T-cell (primary cell): Measurements from ENCODE around the gene C1orf198. TPM values are rescaled to one million over a fixed set of nuclear protein-coding genes. Genes with fewer than 3 reads are reported as not detected.

Source experiments
- ATAC-seq, 4 experiments: fragments of 200-7000 bp in 3 of 4; fragments of 150-1000 bp in 1 of 4; cut with Tn5 transposase; replicated peaks in 1 of 4; 1 replicate in 3 of 4; 2 replicates in 1 of 4; pipeline ENCODE4 v1.10.0; 2021; ENCODE audit warnings: moderate library complexity in 3 of 4, mild to moderate bottlenecking in 2 of 4, moderate number of reproducible peaks in 1 of 4
- CTCF ChIA-PET, 2 donors: fragments of 300-600 bp; sonication (Branson Sonifier 250); formaldehyde crosslinking; loops; one replicate each; lab custom pipeline; 2022; ENCODE audit warnings: antibody characterized with exemption in 2 of 2; lab: Charles Lee
- POLR2A ChIA-PET, 2 donors: fragments of 300-600 bp; sonication (Branson Sonifier 250); formaldehyde crosslinking; loops; one replicate each; lab custom pipeline; 2022; ENCODE audit warnings: antibody characterized with exemption in 2 of 2; lab: Charles Lee
- DNase-seq, 35 experiments: peaks; one replicate each; pipeline versions ENCODE4 v3.0.0 to v3.0.0-alpha.2; 2013 to 2023
- H3K27ac ChIP-seq: one replicate; pipeline ENCODE4 v1.5.1; 2013; ENCODE audit warnings: low read length
- H3K27me3 ChIP-seq, 2 experiments: replicated peaks in 1 of 2; 1 replicate in 1 of 2; 2 replicates in 1 of 2; pipeline versions ENCODE4 v1.6.1 to v1.7.0; 2013; ENCODE audit warnings: low read length in 1 of 2, mixed read lengths in 1 of 2; ENCODE audit not compliant: control insufficient read depth in 2 of 2, insufficient read depth in 2 of 2; ENCODE audit errors: extremely low read depth in 1 of 2
- H3K36me3 ChIP-seq, 2 donors: 1 replicate in 1 of 2; 2 replicates in 1 of 2; pipeline versions ENCODE4 v1.6.1 to v1.7.0; 2013; ENCODE audit warnings: low read length in 1 of 2; ENCODE audit not compliant: control insufficient read depth in 2 of 2, insufficient read depth in 1 of 2; ENCODE audit errors: extremely low read depth in 1 of 2
- H3K4me1 ChIP-seq, 2 experiments: 1 replicate in 1 of 2; 2 replicates in 1 of 2; pipeline versions ENCODE4 v1.6.1 to v1.7.0; 2013; ENCODE audit warnings: low read length in 2 of 2, mixed read lengths in 1 of 2; ENCODE audit not compliant: insufficient read depth in 2 of 2, control insufficient read depth in 1 of 2; ENCODE audit errors: extremely low read depth in 1 of 2
- H3K4me3 ChIP-seq, 2 donors: 1 replicate in 1 of 2; 2 replicates in 1 of 2; pipeline versions ENCODE4 v1.5.1 to v1.7.0; 2013; ENCODE audit warnings: mild to moderate bottlenecking in 2 of 2, low read length in 1 of 2, moderate library complexity in 1 of 2; ENCODE audit not compliant: control insufficient read depth in 1 of 2; ENCODE audit errors: extremely low read depth in 1 of 2
- H3K9me3 ChIP-seq: 2 replicates; pipeline ENCODE4 v1.7.0; 2013
- H3K27ac Mint-ChIP-seq, 2 donors: one replicate each; pipeline ENCODE4 v1.8.0; 2020 to 2021; ENCODE audit warnings: mild to moderate bottlenecking in 2 of 2, mixed read lengths in 2 of 2
- H3K27me3 Mint-ChIP-seq, 2 donors: one replicate each; pipeline ENCODE4 v1.8.0; 2021 to 2022; ENCODE audit warnings: mixed read lengths in 2 of 2
- H3K36me3 Mint-ChIP-seq: one replicate; pipeline ENCODE4 v1.8.0; 2021; ENCODE audit warnings: mixed read lengths
- H3K4me1 Mint-ChIP-seq, 3 donors: one replicate each; pipeline ENCODE4 v1.8.0; 2020 to 2022; ENCODE audit warnings: mixed read lengths in 3 of 3, mild to moderate bottlenecking in 1 of 3
- H3K4me3 Mint-ChIP-seq, 3 donors: one replicate each; pipeline ENCODE4 v1.8.0; 2020 to 2022; ENCODE audit warnings: mild to moderate bottlenecking in 3 of 3, mixed read lengths in 3 of 3, moderate library complexity in 3 of 3
- H3K9me3 Mint-ChIP-seq, 3 donors: one replicate each; pipeline ENCODE4 v1.8.0; 2020 to 2022; ENCODE audit warnings: mixed read lengths in 3 of 3
- WGBS: methylation state at CpG from one replicate; pipeline ENCODE4 v1.1.5; 2013; ENCODE audit warnings: missing lambda C conversion rate; ENCODE audit not compliant: insufficient coverage; 5-methylcytosine and 5-hydroxymethylcytosine counted together
- total RNA-seq, 35 experiments: library from RNA in 6 of 35; stranded (reverse) in 6 of 35; fragments of 120-200 nt in 1 of 35; gene quantifications; one replicate each; pipeline versions ENCODE4 v1.2.1 to v1.2.4 and lab custom pipeline; 2013 to 2026

C1orf198 gene
- total RNA-seq, 5 donors from 2014 or later (not counting 1 experiment from before 2014, with no cell fraction given) = 3.6 to 5.9 (median 5.6) TPM

GRCh38 chr1:230798491-230798890 is 69.8 kb downstream of the C1orf198 start:
- H3K27ac ChIP-seq = no peak overlapping the region
- 67% methylated on average over 2 of the region's 5 CpGs for WGBS
- H3K27me3 Mint-ChIP-seq = peaks cover 19 to 20% of the 10 kb centered on the region in 2 donors
- H3K27me3 ChIP-seq = peaks cover 0 to 29% of the 10 kb centered on the region in 2 experiments
- no peaks in the 10 kb centered on the region for H3K4me1 Mint-ChIP-seq
- H3K9me3 Mint-ChIP-seq = no peaks in the 10 kb centered on the region
- no peaks in the 10 kb centered on the region for H3K4me1 ChIP-seq
- H3K36me3 ChIP-seq = no peaks in the 10 kb centered on the region
- POLR2A ChIA-PET = no interaction called here
- no peak overlapping the region for H3K4me3 ChIP-seq
- DNase-seq (no peak), ATAC-seq (no peak)
- no peak overlapping the region for H3K27ac Mint-ChIP-seq
- no peaks in the 10 kb centered on the region for H3K9me3 ChIP-seq
- no peaks in the 10 kb centered on the region for H3K36me3 Mint-ChIP-seq
- no peak overlapping the region for H3K4me3 Mint-ChIP-seq
- CTCF ChIA-PET = no interaction called here

- Histone ChIP-seq H3K4me3 (no peak overlapping the region), H3K27ac (no peak overlapping the region), H3K4me1 (no peaks in the 10 kb centered on the region), H3K9me3 (no peaks in the 10 kb centered on the region), H3K27me3 (peaks cover 0 to 32% of the 10 kb centered on the region in 2 experiments), H3K36me3 (no peaks in the 10 kb centered on the region)
- DNase-seq = peak in 1 of 35 experiments; percentile 20
- Mint-ChIP-seq H3K36me3 (no peaks in the 10 kb centered on the region), H3K4me3 (no peak overlapping the region), H3K9me3 (no peaks in the 10 kb centered on the region), H3K27ac (no peak overlapping the region), H3K27me3 (peaks cover 19 to 24% of the 10 kb centered on the region in 2 donors), H3K4me1 (no peaks in the 10 kb centered on the region)
- CTCF ChIA-PET = no interaction called here
- 13% methylated on average over 2 of the region's 7 CpGs for WGBS
- no peak for ATAC-seq
- POLR2A ChIA-PET = no interaction called here
These were observed 70.4 kb downstream of the C1orf198 start for GRCh38 chr1:230797942-230798365.

GRCh38 chr1:230797376-230797920 is 70.9 kb downstream of the C1orf198 start:
- Mint-ChIP-seq H3K36me3 (no peaks in the 10 kb centered on the region), H3K4me3 (no peak overlapping the region), H3K4me1 (no peaks in the 10 kb centered on the region), H3K9me3 (no peaks in the 10 kb centered on the region), H3K27ac (no peak overlapping the region), H3K27me3 (peaks cover 19 to 24% of the 10 kb centered on the region in 2 donors)
- no peak for ATAC-seq
- DNase-seq = no peak
- peaks cover 0 to 32% of the 10 kb centered on the region in 2 experiments for H3K27me3 ChIP-seq
- ChIA-PET CTCF (no interaction called here), POLR2A (no interaction called here)
- no peaks in the 10 kb centered on the region for H3K4me1 ChIP-seq
- H3K36me3 ChIP-seq = no peaks in the 10 kb centered on the region
- no peak overlapping the region for H3K4me3 ChIP-seq
- 72% methylated on average over 10 of the region's 13 CpGs for WGBS
- H3K9me3 ChIP-seq = no peaks in the 10 kb centered on the region
- H3K27ac ChIP-seq = no peak overlapping the region

- Mint-ChIP-seq H3K4me1 (no peaks in the 10 kb centered on the region), H3K27ac (no peak overlapping the region), H3K4me3 (no peak overlapping the region), H3K36me3 (no peaks in the 10 kb centered on the region), H3K27me3 (peaks cover 14 to 22% of the 10 kb centered on the region in 2 donors), H3K9me3 (no peaks in the 10 kb centered on the region)
- no peak for ATAC-seq
- Histone ChIP-seq H3K36me3 (no peaks in the 10 kb centered on the region), H3K27me3 (peaks cover 0 to 32% of the 10 kb centered on the region in 2 experiments), H3K9me3 (no peaks in the 10 kb centered on the region), H3K4me3 (no peak overlapping the region), H3K4me1 (no peaks in the 10 kb centered on the region), H3K27ac (no peak overlapping the region)
- POLR2A ChIA-PET = no interaction called here
- CTCF ChIA-PET = no interaction called here
- no CpG with 5 or more reads among the region's 2 CpGs for WGBS
- DNase-seq = no peak
These were observed 71.7 kb downstream of the C1orf198 start for GRCh38 chr1:230796626-230797025.

GRCh38 chr1:230794871-230795605 is 73.3 kb downstream of the C1orf198 start:
- Mint-ChIP-seq H3K4me3 (no peak overlapping the region), H3K4me1 (no peaks in the 10 kb centered on the region), H3K36me3 (no peaks in the 10 kb centered on the region), H3K27ac (no peak overlapping the region), H3K27me3 (peaks cover 9 to 24% of the 10 kb centered on the region in 2 donors), H3K9me3 (no peaks in the 10 kb centered on the region)
- no peaks in the 10 kb centered on the region for H3K4me1 ChIP-seq
- H3K4me3 ChIP-seq = no peak overlapping the region
- POLR2A ChIA-PET = no interaction called here
- H3K9me3 ChIP-seq = no peaks in the 10 kb centered on the region
- DNase-seq (no peak), ATAC-seq (no peak)
- peaks cover 4 to 32% of the 10 kb centered on the region in 2 experiments for H3K27me3 ChIP-seq
- CTCF ChIA-PET = no interaction called here
- H3K36me3 ChIP-seq = no peaks in the 10 kb centered on the region
- WGBS = 78% methylated on average over 16 of the region's 19 CpGs
- H3K27ac ChIP-seq = no peak overlapping the region

GRCh38 chr1:230794431-230794830 is 73.9 kb downstream of the C1orf198 start:
- POLR2A ChIA-PET = no interaction called here
- Histone ChIP-seq H3K4me3 (no peak overlapping the region), H3K27me3 (peaks cover 4 to 32% of the 10 kb centered on the region in 2 experiments), H3K36me3 (no peaks in the 10 kb centered on the region), H3K9me3 (no peaks in the 10 kb centered on the region), H3K27ac (no peak overlapping the region), H3K4me1 (no peaks in the 10 kb centered on the region)
- H3K36me3 Mint-ChIP-seq = no peaks in the 10 kb centered on the region
- CTCF ChIA-PET = no interaction called here
- H3K4me3 Mint-ChIP-seq = no peak overlapping the region
- no CpG with 5 or more reads among the region's 5 CpGs for WGBS
- ATAC-seq (no peak), DNase-seq (no peak)
- H3K27ac Mint-ChIP-seq = no peak overlapping the region
- H3K9me3 Mint-ChIP-seq = no peaks in the 10 kb centered on the region
- H3K27me3 Mint-ChIP-seq = peaks cover 5 to 24% of the 10 kb centered on the region in 2 donors
- no peaks in the 10 kb centered on the region for H3K4me1 Mint-ChIP-seq
